Astrocyte of the spinal cord (primary cell): Measurements from ENCODE around the gene GMPR2.
"Not testable (repeated sequence)": the region's sequence is repeated elsewhere in the genome, so short reads cannot be mapped to it uniquely, and the experiment has no call there.

ENCODE experiments used
- DNase-seq: peaks from one replicate; pipeline ENCODE4 v3.0.0; 2011; ENCODE audit warnings: low read depth, low spot score
- H3K4me3 ChIP-seq: 2 replicates; pipeline ENCODE4 v1.5.1; 2011; ENCODE audit warnings: low read depth, mild to moderate bottlenecking, low read length, moderate library complexity
- CTCF ChIP-seq: IDR thresholded peaks from 2 replicates; pipeline ENCODE4 v1.5.1; 2012; ENCODE audit warnings: low read depth, mild to moderate bottlenecking, low read length, inconsistent platforms
- in situ Hi-C: cut with HindIII; loops from 2 replicates; pipeline ENCODE4 v1.10.0; 2017; ENCODE audit warnings: low sequenced_read_pairs

The GMPR2 gene

GRCh38 chr14:24212924-24213865 is 19.5 kb upstream of the GMPR2 start, which contains the start of gene CHMP4A:
Gene CHMP4A (minus strand): TSS chr14:24213488. CDS start chr14:24213439, 49 bp downstream.
- DNase-seq: peak; percentile 99
- H3K4me3 ChIP-seq: peak within 1 kb of the TSS; percentile 85
- TF ChIP-seq CTCF: peak; percentile 15
- in situ Hi-C loops: no loop called here

- DNase-seq: no peak
- no peak for TF ChIP-seq CTCF
- in situ Hi-C loops: no loop called here
- H3K4me3 ChIP-seq: peak overlapping the region; percentile 85
Measured at GRCh38 chr14:24213866-24214662, 18.7 kb upstream of the GMPR2 start.

- peak; percentile 70 for TF ChIP-seq CTCF
- H3K4me3 ChIP-seq: peak within 1 kb of the TSS; percentile 62
- DNase-seq: peak; percentile 89
- in situ Hi-C loops: no loop called here
Measured at GRCh38 chr14:24215495-24216344, 17.0 kb upstream of the GMPR2 start, which contains the start of gene MDP1. Gene MDP1 (minus strand): TSS chr14:24216066. CDS start chr14:24215955, 111 bp downstream.

- peak overlapping the region; percentile 62 for H3K4me3 ChIP-seq
- no peak for DNase-seq
Measured at GRCh38 chr14:24216345-24216699, 16.4 kb upstream of the GMPR2 start.

GRCh38 chr14:24216876-24217275 is 15.9 kb upstream of the GMPR2 start:
- in situ Hi-C loops, H3K4me3 ChIP-seq, DNase-seq: not testable (repeated sequence)

More at GRCh38 chr14:24216345-24216699, 16.4 kb upstream of the GMPR2 start:
- in situ Hi-C loops: no loop called here
- no peak for TF ChIP-seq CTCF

GRCh38 chr14:24219080-24219479 is 13.6 kb upstream of the GMPR2 start:
- in situ Hi-C loops: no loop called here
- H3K4me3 ChIP-seq: no peak overlapping the region
- DNase-seq: no peak
- TF ChIP-seq CTCF: no peak
